HG03342 (cell line): ENCODE data around the gene WHRN.

Experiments
- ATAC-seq: cut with Tn5 transposase; IDR thresholded peaks from one replicate; pipeline ENCODE4 v1.9.1; 2021; ENCODE audit warnings: mild to moderate bottlenecking, moderate library complexity; ENCODE audit not compliant: unreplicated experiment

WHRN gene

GRCh38 chr9:114370251-114370967 lies 134.9 kb downstream of the WHRN start:
- ATAC-seq, result no peak

GRCh38 chr9:114369216-114370130 lies 135.8 kb downstream of the WHRN start:
- ATAC-seq, result no peak

- ATAC-seq, result no peak
Observed at GRCh38 chr9:114367772-114368569, 137.3 kb downstream of the WHRN start.

- ATAC-seq, result no peak
Observed at GRCh38 chr9:114367366-114367765, 137.9 kb downstream of the WHRN start.

- ATAC-seq, result peak; percentile 43
Observed at GRCh38 chr9:114366334-114367128, 138.7 kb downstream of the WHRN start.

GRCh38 chr9:114365194-114365593 lies 140.1 kb downstream of the WHRN start:
- no peak for ATAC-seq

GRCh38 chr9:114364134-114365041 lies 140.9 kb downstream of the WHRN start:
- ATAC-seq, result no peak

GRCh38 chr9:114363424-114363823 lies 141.8 kb downstream of the WHRN start:
- ATAC-seq, result no peak

GRCh38 chr9:114362394-114362793 lies 142.9 kb downstream of the WHRN start:
- ATAC-seq, result no peak

GRCh38 chr9:114361542-114361941 lies 143.7 kb downstream of the WHRN start:
- ATAC-seq, result no peak

GRCh38 chr9:114359801-114360200 lies 145.5 kb downstream of the WHRN start:
- no peak for ATAC-seq

GRCh38 chr9:114357911-114358328 lies 147.4 kb downstream of the WHRN start:
- no peak for ATAC-seq

GRCh38 chr9:114357360-114357759 lies 147.9 kb downstream of the WHRN start:
- ATAC-seq, result no peak

GRCh38 chr9:114356792-114357191 lies 148.5 kb downstream of the WHRN start:
- no peak for ATAC-seq

GRCh38 chr9:114355821-114356220 lies 149.5 kb downstream of the WHRN start:
- ATAC-seq, result no peak
